Panc1 (cell line): ENCODE data around the gene C22orf23. TPM values are rescaled to one million over a fixed set of nuclear protein-coding genes. Genes with fewer than 3 reads are reported as not detected.

Experiments used
- ATAC-seq: fragments of 200-7000 bp; cut with Tn5 transposase; 2 replicates; pipeline ENCODE4 v1.9.1; 2020; ENCODE audit warnings: mild to moderate bottlenecking, moderate library complexity
- BruUV-seq: library from RNA; stranded (reverse); fragments of 400-500 nt; replicated peaks from 2 replicates; lab custom pipeline; 2021; lab: Mats Ljungman, UMichigan
- CTCF ChIA-PET: fragments of 300-600 bp; sonication (Branson Sonifier 250); formaldehyde crosslinking; loops from one replicate; lab custom pipeline; 2022; ENCODE audit warnings: antibody characterized with exemption; lab: Charles Lee
- POLR2A ChIA-PET: fragments of 300-600 bp; sonication (Branson Sonifier 250); formaldehyde crosslinking; loops from one replicate; lab custom pipeline; 2022; ENCODE audit warnings: antibody characterized with exemption; lab: Charles Lee
- DNase-seq: peaks from one replicate; pipeline ENCODE4 v3.0.0-alpha.2; 2010; ENCODE audit warnings: low read depth, low spot score
- H3K27ac ChIP-seq: 2 replicates; pipeline ENCODE4 v1.5.1; 2011; ENCODE audit warnings: mild to moderate bottlenecking, low read length, inconsistent platforms
- H3K27me3 ChIP-seq: fragments of 200-500 bp; sonication (Bioruptor generic); 2 replicates; pipeline ENCODE4 v1.6.0; 2014; ENCODE audit warnings: low read length, inconsistent platforms; ENCODE audit not compliant: control insufficient read depth, insufficient read depth
- H3K36me3 ChIP-seq: fragments of 200-500 bp; sonication (Bioruptor generic); 2 replicates; pipeline ENCODE4 v1.5.1; 2014; ENCODE audit warnings: inconsistent platforms, mild to moderate bottlenecking, low read length, moderate library complexity; ENCODE audit not compliant: control insufficient read depth, insufficient read depth
- H3K4me1 ChIP-seq: 2 replicates; pipeline ENCODE4 v1.5.1; 2011; ENCODE audit warnings: inconsistent platforms, mild to moderate bottlenecking, low read length, moderate library complexity; ENCODE audit not compliant: control insufficient read depth, insufficient read depth
- H3K4me3 ChIP-seq, 2 experiments: 2 replicates each; pipeline ENCODE4 v1.5.1; 2011 to 2012; ENCODE audit warnings: low read depth in 2 of 2, low read length in 2 of 2, mild to moderate bottlenecking in 2 of 2, inconsistent platforms in 1 of 2, moderate library complexity in 1 of 2
- H3K9me3 ChIP-seq: fragments of 200-500 bp; sonication (Bioruptor generic); 2 replicates; pipeline ENCODE4 v1.5.1; 2014; ENCODE audit warnings: low read depth, mild to moderate bottlenecking, inconsistent platforms, low read length, moderate library complexity; ENCODE audit not compliant: control insufficient read depth, insufficient read depth
- POLR2AphosphoS5 ChIP-seq: IDR thresholded peaks from 2 replicates; pipeline ENCODE4 v1.6.1; 2012; ENCODE audit warnings: mild to moderate bottlenecking, low read depth, low read length, moderate library complexity
- SIN3A ChIP-seq: IDR thresholded peaks from 2 replicates; pipeline ENCODE4 v1.6.1; 2012; ENCODE audit warnings: low read depth, mild to moderate bottlenecking, low read length, moderate library complexity, borderline replicate concordance; ENCODE audit not compliant: insufficient read depth
- TCF7L2 ChIP-seq: IDR thresholded peaks from 2 replicates; pipeline ENCODE4 v1.6.1; 2011; ENCODE audit warnings: mild to moderate bottlenecking, low read depth, low read length, inconsistent platforms
- in situ Hi-C: cut with HindIII; loops from 2 replicates; pipeline ENCODE4 v1.10.0; 2016; ENCODE audit warnings: low sequenced_read_pairs, low pct_unique_long_range_greater_than_20kb
- intact Hi-C: fragments of 100-400 bp; cut with micrococcal nuclease; formaldehyde crosslinking; loops from one replicate; pipeline ENCODE4 v1.10.0; 2022; ENCODE audit not compliant: unreplicated experiment
- total RNA-seq: library from RNA; stranded (reverse); gene quantifications from one replicate; pipeline ENCODE4 v1.2.1, GENCODE V29; 2021; ENCODE audit not compliant: unreplicated experiment
- TF ChIP-seq, protein P1 (sequence below): fragments of 450-650 bp; IDR thresholded peaks from 2 replicates; pipeline ENCODE4 v1.5.1; 2017; ENCODE audit warnings: mild to moderate bottlenecking
- TF ChIP-seq, protein P2 (sequence below), 2 experiments: IDR thresholded peaks; 2 replicates each; pipeline ENCODE4 v1.6.1; 2011 to 2012; ENCODE audit warnings: low read depth in 2 of 2, control low read depth in 1 of 2, low read length in 1 of 2, mild to moderate bottlenecking in 1 of 2, moderate library complexity in 1 of 2; ENCODE audit not compliant: insufficient read depth in 1 of 2

The C22orf23 gene
- total RNA-seq, 1 experiment from 2014 or later: 0.49 TPM

DNA sequence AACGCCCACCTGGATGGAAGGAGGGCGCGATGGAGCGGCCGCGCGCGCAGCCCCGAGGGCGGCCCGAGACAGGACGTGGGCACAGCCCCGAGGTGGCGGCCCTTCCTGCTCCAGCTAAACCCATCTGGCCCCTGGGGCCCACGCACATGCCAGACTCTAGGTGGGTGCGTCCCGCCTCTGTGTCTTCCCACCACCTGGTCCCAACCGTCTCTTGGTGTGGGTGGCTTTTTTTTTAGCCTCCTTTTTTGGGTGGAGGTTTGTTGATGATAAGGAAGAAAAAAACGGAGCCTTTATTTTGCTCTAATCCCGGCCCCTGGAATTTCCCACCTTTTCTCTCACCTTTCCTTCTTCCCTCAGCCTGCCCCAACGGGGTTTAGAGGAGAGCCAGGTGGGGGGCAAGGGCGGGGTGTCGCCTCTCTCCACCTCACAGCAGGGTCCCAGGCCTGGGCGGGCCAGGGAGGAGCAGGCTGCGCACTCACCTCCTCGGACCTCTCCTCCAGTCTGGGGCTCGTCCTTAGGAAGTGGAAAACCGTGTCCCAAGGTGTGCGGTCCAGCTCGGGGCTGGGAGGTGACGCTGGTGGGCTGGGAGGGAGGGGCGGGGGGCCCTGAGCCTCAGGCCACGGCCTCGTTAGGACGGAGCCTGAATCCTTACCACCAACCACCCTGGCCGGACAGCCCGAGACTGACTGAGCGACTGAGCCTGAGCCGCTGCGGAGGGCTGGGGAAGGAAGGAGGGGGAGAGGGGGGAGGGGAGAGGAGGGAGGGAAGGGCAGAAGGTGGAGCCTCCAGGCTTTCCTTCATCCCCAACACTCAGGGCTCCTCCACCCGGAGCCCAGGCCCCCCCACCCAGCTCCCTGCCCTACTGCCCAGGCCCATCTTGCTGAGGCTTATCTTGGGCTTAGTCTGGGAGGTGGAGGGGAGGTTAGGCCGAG lies 30.7 kb upstream of the C22orf23 start, which contains the start of gene SOX10:
SOX10 (minus strand) TSS at position 696 of the 932 bp plus-strand sequence. CDS start 771 bp downstream, outside the sequence.
- intact Hi-C loops: no loop called here
- no peak; the same call in 1 of the 2 replicates for ATAC-seq

GRCh38 chr22:37982938-37983859 lies 29.8 kb upstream of the C22orf23 start:
- H3K4me1 ChIP-seq: no peaks in the 10 kb centered on the region
- no peak for DNase-seq
- no peak overlapping the region for H3K27ac ChIP-seq
- intact Hi-C loops: no loop called here
- ChIA-PET CTCF (no interaction called here), POLR2A (no interaction called here)
- no TSS peak for BruUV-seq
- no peaks in the 10 kb centered on the region for H3K27me3 ChIP-seq
- no peak for TF ChIP-seq POLR2AphosphoS5
- no peak for TF ChIP-seq TCF7L2
- TF ChIP-seq, protein P1, sequence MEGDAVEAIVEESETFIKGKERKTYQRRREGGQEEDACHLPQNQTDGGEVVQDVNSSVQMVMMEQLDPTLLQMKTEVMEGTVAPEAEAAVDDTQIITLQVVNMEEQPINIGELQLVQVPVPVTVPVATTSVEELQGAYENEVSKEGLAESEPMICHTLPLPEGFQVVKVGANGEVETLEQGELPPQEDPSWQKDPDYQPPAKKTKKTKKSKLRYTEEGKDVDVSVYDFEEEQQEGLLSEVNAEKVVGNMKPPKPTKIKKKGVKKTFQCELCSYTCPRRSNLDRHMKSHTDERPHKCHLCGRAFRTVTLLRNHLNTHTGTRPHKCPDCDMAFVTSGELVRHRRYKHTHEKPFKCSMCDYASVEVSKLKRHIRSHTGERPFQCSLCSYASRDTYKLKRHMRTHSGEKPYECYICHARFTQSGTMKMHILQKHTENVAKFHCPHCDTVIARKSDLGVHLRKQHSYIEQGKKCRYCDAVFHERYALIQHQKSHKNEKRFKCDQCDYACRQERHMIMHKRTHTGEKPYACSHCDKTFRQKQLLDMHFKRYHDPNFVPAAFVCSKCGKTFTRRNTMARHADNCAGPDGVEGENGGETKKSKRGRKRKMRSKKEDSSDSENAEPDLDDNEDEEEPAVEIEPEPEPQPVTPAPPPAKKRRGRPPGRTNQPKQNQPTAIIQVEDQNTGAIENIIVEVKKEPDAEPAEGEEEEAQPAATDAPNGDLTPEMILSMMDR: no peak
- TF ChIP-seq SIN3A: no peak
- TF ChIP-seq, protein P2, sequence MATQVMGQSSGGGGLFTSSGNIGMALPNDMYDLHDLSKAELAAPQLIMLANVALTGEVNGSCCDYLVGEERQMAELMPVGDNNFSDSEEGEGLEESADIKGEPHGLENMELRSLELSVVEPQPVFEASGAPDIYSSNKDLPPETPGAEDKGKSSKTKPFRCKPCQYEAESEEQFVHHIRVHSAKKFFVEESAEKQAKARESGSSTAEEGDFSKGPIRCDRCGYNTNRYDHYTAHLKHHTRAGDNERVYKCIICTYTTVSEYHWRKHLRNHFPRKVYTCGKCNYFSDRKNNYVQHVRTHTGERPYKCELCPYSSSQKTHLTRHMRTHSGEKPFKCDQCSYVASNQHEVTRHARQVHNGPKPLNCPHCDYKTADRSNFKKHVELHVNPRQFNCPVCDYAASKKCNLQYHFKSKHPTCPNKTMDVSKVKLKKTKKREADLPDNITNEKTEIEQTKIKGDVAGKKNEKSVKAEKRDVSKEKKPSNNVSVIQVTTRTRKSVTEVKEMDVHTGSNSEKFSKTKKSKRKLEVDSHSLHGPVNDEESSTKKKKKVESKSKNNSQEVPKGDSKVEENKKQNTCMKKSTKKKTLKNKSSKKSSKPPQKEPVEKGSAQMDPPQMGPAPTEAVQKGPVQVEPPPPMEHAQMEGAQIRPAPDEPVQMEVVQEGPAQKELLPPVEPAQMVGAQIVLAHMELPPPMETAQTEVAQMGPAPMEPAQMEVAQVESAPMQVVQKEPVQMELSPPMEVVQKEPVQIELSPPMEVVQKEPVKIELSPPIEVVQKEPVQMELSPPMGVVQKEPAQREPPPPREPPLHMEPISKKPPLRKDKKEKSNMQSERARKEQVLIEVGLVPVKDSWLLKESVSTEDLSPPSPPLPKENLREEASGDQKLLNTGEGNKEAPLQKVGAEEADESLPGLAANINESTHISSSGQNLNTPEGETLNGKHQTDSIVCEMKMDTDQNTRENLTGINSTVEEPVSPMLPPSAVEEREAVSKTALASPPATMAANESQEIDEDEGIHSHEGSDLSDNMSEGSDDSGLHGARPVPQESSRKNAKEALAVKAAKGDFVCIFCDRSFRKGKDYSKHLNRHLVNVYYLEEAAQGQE (IDR thresholded peaks at IDR 0.05; ENCODE audit: insufficient read depth in 1 of 2, low read depth in 2 of 2, low read length in 1 of 2): no peak
- no peak for ATAC-seq
- no peak overlapping the region for H3K4me3 ChIP-seq
- H3K36me3 ChIP-seq: no peaks in the 10 kb centered on the region
- in situ Hi-C loops: no loop called here
- no peaks in the 10 kb centered on the region for H3K9me3 ChIP-seq

More for the DNA sequence above, 30.7 kb upstream of the C22orf23 start, which contains the start of gene SOX10:
- Histone ChIP-seq H3K36me3 (no peaks in the 10 kb centered on the region), H3K27me3 (no peaks in the 10 kb centered on the region), H3K27ac (no peak within 1 kb of the TSS), H3K4me3 (no peak within 1 kb of the TSS), H3K9me3 (no peaks in the 10 kb centered on the region), H3K4me1 (no peaks in the 10 kb centered on the region)
- no TSS peak for BruUV-seq
- POLR2A ChIA-PET: no interaction called here
- CTCF ChIA-PET: no interaction called here
- TF ChIP-seq, protein P2 (IDR thresholded peaks at IDR 0.05; ENCODE audit: insufficient read depth in 1 of 2, low read depth in 2 of 2, low read length in 1 of 2): no peak
- TF ChIP-seq, protein P1: no peak
- in situ Hi-C loops: no loop called here
- no peak for DNase-seq
